ENCODE measurements around the gene CCSER2.

DNA sequence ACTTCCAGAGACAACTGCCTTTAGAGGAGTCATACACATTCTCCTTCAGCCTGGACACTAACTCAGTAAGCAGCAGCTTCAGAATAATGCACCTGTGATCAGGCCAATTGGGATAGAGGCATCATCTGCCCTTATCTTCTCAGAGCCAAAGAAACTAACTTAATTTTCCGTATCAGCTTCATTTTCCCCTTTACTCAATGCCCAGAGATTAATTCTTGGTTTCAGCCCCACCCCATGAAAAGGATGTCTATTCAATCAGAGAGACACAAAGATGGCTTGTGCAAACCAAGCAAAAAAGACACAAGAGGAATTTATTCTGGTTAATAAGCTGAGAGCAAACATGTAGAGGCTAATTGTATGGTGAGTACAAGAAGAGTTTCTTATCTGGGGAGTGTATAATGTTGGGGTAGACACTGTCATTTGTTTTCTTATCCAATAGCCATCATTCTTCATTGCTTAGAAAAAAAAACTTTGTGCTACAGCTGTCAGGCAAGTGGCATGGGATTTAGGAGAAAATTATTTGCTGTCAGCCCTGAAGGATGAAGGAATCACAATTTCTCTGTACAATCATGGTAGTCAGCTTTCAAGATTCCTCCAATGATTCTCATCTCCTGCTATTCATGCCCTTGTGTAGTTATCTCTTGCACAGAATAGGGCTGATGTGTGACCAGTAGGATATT lies 38.7 kb upstream of the CCSER2 start:
- TF ChIP-seq, protein P1, sequence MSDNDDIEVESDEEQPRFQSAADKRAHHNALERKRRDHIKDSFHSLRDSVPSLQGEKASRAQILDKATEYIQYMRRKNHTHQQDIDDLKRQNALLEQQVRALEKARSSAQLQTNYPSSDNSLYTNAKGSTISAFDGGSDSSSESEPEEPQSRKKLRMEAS (IDR thresholded peaks at IDR 0.05; ENCODE audit: low read depth, low read length) = no peak
- TF ChIP-seq POLR2A (IDR thresholded peaks at IDR 0.05; ENCODE audit: extremely low read depth, insufficient read length) = no peak

Data from NB4 (cell line).